Choroid plexus epithelial cell (primary cell): Measurements from ENCODE around the gene ZNF541.

Source experiments
- DNase-seq: peaks from one replicate; pipeline ENCODE4 v3.0.0-alpha.2; 2010; ENCODE audit warnings: low read depth
- H3K4me3 ChIP-seq: 2 replicates; pipeline ENCODE4 v1.5.1; 2011; ENCODE audit warnings: low read depth, mild to moderate bottlenecking, control low read depth, low read length, moderate library complexity
- TF ChIP-seq, protein P1 (sequence below): conservative IDR thresholded peaks from 2 replicates; pipeline ENCODE4 v1.5.1; 2011; ENCODE audit warnings: low read depth, mild to moderate bottlenecking, control low read depth, inconsistent platforms, low read length, moderate library complexity

ZNF541 gene, protein sequence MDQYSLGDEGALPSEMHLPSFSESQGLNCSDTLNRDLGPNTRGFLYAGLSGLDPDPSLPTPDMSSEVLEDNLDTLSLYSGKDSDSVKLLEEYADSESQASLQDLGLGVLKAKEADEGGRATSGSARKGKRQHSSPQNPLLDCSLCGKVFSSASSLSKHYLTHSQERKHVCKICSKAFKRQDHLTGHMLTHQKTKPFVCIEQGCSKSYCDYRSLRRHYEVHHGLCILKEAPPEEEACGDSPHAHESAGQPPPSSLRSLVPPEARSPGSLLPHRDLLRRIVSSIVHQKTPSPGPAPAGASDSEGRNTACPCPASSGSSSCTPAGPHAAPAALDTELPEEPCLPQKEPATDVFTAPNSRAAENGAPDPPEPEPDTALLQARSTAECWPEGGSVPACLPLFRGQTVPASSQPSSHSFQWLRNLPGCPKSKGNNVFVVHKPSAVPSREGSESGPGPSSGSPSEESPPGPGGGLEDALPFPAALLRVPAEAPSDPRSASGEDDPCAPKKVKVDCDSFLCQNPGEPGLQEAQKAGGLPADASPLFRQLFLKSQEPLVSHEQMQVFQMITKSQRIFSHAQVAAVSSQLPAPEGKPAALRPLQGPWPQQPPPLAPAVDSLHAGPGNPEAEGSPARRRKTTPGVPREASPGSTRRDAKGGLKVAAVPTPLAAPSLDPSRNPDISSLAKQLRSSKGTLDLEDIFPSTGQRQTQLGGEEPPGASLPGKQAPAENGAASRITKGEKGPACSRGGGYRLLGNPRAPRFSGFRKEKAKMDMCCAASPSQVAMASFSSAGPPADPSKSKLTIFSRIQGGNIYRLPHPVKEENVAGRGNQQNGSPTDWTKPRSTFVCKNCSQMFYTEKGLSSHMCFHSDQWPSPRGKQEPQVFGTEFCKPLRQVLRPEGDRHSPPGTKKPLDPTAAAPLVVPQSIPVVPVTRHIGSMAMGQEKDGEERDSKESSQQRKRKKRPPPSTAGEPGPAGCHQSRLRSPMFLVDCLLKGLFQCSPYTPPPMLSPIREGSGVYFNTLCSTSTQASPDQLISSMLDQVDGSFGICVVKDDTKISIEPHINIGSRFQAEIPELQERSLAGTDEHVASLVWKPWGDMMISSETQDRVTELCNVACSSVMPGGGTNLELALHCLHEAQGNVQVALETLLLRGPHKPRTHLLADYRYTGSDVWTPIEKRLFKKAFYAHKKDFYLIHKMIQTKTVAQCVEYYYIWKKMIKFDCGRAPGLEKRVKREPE (N-terminal part only)

DNA sequence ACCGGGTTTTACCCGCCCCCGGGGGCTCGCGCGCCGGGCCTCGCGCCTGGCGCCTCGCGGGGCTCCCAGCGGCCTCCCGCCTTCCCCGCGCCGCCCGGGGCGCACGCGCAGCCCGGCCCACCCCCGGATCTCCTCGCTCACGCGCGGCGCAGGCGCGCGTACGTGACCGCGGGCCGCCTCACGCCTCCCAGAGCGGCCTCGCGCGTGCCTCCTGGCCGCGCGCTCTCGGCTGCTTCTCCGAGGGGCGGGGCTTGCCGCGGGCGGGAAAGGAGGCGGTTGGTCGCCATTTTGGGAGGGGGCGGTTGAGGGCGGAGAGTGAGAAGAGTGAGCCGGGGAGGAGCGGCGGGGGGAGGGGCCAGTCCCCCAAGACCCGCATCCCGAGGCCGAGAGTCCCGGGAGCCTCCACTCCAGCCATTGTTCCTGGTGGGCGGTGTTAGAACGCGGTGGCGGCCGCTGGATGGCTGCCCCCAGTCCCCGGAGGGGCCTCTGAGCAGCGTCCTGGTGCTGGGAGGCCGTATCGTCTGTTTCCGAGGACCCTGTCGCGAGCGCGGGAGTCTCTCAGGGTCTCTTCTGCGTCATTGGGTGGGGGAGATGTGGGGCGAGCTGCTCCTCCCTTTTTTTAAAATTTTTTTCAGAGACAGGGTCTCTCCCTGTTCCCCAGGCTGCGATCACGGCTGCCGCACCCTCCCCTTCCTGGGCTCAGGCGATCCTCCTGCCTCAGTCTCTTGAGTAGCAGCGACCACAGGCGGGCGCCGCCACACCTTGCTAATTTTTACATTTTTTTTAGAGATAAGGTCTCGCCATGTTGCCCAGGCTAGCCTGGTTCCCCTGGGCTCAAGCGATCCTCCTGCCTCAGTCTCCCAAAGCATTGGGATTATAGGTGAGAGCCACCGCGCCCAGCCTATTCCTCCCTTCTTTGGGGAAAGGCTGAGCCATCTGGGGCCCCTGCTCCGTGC, at the start of gene ZNF541:
TSS of gene ZNF541 (minus strand) at position 78 of the 956 bp plus-strand sequence. CDS start 17,292 bp downstream, outside the sequence.
- peak; percentile 61 for DNase-seq

DNA sequence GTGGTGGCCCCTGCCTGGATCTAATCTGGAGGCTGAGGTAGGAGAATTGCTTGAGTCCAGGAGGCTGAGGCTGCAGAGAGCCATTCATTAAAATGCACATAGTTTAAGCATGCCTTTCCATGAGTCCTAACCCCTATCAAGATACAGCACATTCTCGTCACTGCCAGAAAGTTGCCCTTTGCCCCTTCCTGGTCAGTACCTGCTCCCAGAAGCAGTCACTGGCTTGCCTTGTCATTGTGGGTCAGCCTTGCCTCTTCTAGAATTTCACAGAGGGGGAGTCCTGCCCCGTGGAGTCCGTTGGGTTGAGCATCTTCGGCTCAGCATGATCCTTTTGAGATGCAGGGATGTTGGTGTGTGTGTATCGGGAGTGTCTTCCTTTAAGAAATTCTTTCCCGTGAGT, 46.8 kb upstream of the ZNF541 start:
- TF ChIP-seq, protein P1, sequence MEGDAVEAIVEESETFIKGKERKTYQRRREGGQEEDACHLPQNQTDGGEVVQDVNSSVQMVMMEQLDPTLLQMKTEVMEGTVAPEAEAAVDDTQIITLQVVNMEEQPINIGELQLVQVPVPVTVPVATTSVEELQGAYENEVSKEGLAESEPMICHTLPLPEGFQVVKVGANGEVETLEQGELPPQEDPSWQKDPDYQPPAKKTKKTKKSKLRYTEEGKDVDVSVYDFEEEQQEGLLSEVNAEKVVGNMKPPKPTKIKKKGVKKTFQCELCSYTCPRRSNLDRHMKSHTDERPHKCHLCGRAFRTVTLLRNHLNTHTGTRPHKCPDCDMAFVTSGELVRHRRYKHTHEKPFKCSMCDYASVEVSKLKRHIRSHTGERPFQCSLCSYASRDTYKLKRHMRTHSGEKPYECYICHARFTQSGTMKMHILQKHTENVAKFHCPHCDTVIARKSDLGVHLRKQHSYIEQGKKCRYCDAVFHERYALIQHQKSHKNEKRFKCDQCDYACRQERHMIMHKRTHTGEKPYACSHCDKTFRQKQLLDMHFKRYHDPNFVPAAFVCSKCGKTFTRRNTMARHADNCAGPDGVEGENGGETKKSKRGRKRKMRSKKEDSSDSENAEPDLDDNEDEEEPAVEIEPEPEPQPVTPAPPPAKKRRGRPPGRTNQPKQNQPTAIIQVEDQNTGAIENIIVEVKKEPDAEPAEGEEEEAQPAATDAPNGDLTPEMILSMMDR: no peak
- peak; percentile 74 for DNase-seq
- no peak overlapping the region for H3K4me3 ChIP-seq

More for the DNA sequence above, at the start of gene ZNF541:
- peak within 1 kb of the TSS; percentile 51 for H3K4me3 ChIP-seq
- TF ChIP-seq, protein P1: no peak

DNA sequence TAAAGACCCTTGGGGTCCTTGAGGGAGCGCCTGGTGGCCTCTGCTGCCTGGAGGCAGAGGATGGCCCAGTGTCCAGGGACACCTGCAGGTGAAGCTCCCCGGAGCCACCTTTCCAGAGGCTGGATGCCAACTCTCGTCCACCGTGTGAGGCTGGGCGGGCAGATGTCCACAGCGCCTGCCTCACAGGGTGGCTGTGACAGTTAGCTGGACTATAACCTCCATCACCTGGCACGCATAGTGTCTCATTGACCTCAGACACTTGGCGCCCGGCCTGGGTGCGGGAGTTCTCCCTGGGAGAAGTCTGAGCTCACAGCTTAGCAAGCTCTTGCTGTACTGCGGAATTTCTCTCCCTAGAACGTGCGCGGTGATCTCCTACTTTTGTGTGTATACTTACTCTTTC, 45.8 kb upstream of the ZNF541 start:
- TF ChIP-seq, protein P1: no peak
- no peak overlapping the region for H3K4me3 ChIP-seq
- DNase-seq: peak; percentile 38

DNA sequence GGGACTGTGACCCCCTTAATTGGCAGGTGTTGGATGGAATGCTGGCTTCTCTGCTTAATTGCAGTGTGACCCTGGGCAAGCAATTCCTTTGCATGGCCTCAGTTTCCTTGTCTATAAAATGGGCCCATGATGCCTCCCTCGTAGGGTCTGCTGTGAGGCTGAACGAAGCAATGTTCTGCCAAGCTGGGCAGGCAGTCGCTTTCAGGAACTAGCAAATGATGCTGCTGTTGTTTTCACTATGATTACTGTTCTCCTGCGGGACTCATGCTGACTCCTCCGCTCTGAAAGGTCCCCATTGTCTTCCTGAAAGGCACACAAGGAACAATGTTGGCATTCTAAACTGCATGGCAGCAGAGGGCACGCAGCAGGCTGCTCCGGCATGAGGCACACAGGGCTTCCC, 42.8 kb upstream of the ZNF541 start:
- TF ChIP-seq, protein P1: no peak
- no peak overlapping the region for H3K4me3 ChIP-seq
- no peak for DNase-seq

DNA sequence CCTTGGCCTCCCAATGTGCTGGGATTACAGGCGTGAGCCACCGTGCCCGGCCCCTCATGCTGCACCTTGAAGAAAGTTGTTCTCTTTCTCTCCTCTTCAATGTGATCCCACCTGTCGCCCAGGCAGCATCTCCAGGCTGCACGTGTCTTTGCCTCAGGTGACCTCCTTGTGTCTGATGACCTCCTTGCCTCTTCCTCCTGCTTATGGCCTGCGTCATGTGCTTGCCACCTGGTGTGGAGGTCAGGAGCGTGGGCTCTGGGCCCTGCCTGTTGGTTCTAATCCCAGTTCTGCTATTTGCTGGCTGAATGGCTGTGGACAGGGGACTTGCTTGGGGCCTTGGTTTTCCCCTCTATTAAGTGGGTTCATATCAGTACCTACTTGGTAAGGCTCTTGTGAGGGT, 42.3 kb upstream of the ZNF541 start:
- TF ChIP-seq, protein P1: no peak
- H3K4me3 ChIP-seq: no peak overlapping the region
- no peak for DNase-seq

DNA sequence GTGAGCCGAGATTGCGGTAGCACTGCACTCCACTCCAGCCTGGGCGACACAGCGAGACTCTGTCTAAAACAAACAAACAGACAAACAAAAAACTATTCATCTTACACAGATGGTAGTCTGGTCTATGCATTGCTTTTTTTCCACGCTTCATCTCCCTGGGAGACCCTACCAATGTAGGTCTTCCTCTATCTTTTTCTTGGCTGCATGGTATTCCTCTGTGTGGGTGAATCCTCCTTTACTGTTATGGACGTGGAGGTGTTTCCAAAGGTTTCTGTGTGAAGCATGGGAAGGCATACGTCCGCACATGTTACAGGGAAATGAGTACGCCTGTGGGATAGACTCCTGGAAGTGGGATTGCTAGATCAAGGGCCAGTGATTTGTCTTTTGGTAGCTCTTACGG, 41.6 kb upstream of the ZNF541 start:
- no peak overlapping the region for H3K4me3 ChIP-seq
- no peak for DNase-seq
- TF ChIP-seq, protein P1: no peak
